Activated T-helper 1 cell treated with Interleukin-2 at 50 U/mL for 16 hours (primary cell): ENCODE results near the gene CARF.
"Not testable (repeated sequence)": the region's sequence is repeated elsewhere in the genome, so short reads cannot be mapped to it uniquely, and the experiment has no call there.

ENCODE experiments used
- DNase-seq: peaks from one replicate; pipeline ENCODE4 v3.0.0-alpha.2; 2020; ENCODE audit warnings: low read depth

The CARF gene, protein sequence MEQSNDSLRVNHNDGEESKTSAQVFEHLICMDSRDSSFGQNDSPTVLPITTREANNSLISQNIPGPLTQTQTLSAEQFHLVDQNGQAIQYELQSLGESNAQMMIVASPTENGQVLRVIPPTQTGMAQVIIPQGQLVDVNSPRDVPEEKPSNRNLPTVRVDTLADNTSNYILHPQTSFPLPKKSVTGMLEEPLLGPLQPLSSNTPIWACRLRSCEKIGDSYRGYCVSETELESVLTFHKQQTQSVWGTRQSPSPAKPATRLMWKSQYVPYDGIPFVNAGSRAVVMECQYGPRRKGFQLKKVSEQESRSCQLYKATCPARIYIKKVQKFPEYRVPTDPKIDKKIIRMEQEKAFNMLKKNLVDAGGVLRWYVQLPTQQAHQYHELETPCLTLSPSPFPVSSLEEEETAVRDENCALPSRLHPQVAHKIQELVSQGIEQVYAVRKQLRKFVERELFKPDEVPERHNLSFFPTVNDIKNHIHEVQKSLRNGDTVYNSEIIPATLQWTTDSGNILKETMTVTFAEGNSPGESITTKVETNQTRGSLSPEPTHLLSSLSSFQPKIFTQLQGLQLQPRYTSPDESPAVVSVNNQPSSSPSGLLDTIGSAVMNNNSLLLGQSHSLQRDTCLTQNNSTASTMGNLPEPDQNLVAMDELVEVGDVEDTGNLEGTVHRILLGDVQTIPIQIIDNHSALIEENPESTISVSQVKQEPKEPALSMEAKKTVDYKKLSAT

DNA sequence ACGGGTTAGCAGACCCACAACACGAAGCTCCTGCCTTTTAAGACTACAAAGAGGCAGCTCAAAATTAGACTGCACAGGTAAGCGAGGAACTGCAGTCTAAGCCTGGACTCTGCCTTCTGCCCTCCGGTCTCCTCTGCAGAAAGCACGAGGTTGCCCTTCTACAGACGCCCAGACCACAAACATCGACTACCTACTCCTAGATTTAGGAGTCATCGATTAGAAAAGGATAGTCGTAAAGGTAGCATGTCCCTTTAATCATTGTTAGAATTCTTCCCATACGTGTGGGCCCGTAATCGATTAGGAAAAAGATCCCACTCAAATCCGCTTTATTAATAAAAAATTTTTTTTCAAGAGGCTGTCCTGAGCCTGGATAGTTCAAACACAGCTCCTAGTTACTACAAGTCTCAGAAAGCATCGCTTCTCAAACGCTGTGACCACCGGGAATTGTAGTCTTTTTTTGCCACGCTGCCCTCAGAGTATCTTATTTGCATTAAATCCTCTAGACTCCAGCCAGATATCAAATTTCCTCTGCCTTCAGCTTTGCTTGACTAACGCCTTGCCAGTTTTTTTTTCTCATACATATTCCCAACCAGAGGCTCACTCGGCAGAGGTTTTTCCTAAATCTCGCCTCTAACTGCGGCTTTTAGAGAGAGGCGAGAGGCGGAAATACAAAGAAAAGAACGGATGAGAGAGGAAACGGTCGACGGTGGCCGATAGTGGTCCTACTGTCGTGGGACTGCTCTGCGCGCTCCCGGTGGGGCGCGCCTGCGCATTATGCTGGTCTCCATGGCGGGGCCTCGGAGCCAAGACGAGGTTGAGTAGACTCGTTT lies at the start of gene CARF, which contains the start of gene WDR12:
TSS of gene CARF (plus strand) at position 764 of the 830 bp plus-strand sequence. CDS start 29,628 bp downstream, outside the sequence.
TSS of gene WDR12 (minus strand) at position 162 of the 830 bp plus-strand sequence. CDS start 197 bp downstream, outside the sequence.
- DNase-seq: peak; percentile 78

DNA sequence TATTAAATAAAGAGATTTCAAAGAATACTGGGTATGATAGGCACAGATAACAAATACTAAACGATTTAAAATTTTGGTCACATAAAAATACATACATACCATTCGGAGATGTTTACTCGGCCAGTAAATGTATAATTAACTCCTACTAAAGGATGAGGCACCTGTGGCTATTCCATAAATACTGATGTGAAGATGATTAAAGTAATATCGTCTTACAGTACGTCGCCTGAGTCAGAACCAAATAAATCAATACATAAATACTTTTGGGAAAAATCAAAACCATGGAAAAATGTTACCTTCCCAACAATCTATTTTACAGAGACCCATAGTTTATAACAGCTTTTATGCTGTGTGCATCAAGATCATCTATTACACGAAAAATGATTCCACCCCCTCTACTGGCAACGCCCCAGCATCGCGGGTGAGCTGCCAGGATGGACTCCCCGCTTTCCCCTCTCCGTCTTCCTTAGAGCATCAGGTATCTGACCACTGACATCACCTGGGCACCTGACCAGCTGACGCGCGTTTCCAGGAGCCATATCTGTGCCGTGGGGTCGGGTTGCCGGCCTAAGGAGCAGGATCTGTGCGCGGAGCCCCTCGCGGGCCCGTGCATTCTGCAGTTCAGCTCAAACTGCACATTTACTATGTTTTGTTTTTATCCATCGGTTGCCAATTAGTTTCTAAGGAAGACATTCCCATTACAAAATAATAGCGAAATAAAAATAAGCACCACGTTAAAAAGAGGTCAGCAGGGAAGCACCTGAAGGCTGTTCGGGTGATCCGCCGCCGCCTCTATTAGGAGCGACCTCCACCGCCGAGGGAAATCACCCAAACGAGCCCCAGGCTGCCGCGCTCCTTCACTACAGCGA lies 41.4 kb upstream of the CARF start:
- DNase-seq: peak; percentile 31

DNA sequence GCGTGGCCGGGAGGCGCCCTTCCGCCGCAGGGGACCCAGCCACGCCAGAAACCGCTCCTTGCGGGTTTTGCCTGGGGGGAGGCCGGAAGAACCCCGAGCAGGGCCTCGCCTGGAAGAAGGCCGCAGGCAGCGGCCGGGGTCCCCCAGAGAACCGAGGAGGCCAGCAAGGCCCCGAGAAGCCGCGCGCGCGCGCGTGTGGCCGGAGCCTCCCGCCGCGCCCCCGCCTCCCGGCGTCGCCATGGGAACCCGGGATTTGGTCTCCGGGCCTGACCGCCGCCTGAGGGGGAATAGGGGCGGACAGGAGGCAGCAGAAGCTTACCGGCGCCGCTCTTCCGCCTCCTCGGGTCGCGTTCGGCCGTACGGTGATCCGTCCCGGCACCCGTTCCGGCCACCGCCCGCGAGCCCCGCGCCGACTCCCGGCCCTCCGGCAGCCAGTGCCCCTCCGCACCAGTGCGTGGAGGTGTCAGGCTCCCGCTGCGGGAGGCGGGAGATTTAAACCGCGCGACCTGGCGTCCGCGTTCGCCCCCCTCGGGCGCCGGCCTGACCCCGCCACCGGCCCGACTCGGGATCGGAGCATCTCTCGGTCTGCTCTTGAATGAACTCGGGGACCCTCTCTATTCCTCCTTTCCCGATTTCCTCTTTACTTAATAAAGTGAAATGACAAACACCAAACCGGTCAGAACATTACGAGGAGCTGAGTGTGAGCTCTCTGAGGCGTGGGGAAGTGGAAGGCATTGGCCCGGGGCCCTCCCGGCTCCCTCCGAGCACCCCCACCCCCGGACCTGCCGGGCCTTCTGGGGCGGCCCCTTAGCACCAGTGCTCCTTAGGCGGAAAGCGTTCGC lies 40.6 kb upstream of the CARF start, which contains the start of gene ICA1L:
TSS of gene ICA1L (minus strand) at position 467 of the 842 bp plus-strand sequence. CDS start 42,757 bp downstream, outside the sequence.
- DNase-seq: peak; percentile 30

DNA sequence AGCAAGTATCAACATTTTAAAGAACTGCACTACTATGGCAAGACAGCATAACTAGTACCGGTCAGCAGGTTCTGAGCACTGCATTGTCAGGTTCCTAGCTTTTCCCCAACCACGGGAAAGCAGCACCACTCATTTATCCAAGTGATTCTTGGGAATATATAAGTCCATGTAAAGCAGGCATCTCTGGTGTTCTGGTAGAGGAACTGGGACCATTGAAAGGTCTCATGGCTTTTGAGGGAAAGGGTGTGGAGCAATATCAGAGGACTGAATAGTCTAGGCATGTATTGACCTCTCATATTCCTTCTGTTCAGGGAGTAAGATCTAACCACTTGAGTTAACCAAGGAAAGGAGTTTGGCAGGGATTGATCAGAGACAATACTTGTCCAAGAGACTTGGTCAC lies 34.4 kb upstream of the CARF start:
- no peak for DNase-seq

DNA sequence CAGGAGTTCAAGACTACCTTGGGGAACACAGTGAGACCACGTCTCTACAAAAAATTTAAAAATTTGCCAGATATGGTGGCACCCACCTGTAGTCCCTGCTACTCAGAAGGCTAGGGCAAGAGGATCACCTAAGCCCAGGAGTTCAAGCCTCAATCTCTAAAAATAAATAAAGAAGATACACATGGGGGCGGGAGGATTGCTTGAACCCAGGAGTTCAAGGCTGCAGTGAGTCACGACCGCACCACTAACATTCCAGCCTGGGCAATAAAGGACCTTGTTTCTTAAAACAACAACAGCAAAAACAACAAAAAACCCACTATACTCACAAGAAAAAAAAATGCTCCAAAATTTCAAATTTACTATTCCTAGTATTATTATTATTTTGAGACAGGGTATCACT lies 30.5 kb upstream of the CARF start:
- no peak for DNase-seq

DNA sequence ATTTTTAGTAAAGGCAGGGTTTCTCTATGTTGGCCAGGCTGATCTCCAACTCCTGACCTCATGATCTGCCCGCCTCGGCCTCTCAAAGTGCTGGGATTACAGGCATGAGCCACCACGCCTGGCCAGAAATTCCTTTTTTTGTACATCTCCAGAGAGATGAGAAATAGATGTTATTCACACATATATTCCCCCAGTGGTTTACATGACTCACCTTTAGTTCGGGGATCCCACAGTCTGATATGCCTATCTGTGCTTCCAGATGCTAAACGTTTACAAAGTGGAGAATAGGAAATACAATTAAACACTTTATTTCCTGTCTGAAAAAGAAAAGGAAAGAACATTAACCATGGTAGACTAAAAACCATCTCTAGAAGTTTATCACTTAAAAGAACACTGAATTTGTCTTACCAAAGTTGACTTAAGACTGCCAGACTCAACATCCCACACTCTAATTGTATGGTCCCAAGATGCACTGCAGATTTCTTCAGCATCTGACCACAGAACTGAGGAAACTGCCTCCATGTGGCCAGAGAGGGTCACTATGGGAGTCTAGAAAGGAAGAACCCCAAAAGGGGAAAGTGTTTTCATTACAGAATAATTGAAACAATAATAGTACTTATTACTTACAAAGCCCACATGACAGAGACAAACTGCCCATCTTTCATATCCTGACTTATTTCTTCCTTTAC lies 27.9 kb upstream of the CARF start:
- DNase-seq: no peak

DNA sequence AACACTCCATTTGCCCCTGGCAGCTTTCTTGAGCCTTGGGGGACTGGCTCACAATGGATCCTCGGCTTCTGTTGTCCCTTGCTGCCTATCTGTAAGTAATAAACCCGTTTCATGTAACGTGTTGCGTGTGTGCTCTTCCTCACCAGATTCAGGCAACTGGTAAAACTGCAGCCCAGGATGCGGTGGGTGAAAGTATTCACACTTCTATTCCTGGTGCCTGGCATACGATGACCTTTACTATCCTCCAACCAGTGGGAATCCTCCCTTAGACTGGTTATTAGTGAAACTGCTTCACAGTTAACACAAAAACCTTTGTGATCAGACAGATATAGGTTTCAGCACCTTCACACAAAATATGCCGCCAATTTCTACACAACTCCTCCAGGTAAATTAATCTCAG lies 26.9 kb upstream of the CARF start:
- no peak for DNase-seq

DNA sequence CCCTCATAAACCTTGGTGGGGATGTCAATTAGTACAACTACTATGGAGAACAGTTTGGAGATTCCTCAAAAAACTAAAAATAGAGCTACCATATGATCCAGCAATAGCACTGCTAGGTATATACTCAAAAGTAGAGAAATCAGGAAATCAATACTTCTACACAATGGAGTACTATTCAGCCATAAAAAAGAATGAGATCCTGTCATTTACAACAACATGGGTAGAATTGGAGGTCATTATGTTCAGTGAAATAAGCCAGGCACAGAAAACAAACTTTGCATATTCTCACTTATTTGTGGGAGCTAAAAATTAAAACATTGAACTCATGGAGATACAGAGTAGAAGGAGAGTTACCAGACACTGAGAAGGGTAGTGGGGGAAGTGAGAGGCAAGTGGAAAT lies 6.6 kb upstream of the CARF start:
- not testable (repeated sequence) for DNase-seq

DNA sequence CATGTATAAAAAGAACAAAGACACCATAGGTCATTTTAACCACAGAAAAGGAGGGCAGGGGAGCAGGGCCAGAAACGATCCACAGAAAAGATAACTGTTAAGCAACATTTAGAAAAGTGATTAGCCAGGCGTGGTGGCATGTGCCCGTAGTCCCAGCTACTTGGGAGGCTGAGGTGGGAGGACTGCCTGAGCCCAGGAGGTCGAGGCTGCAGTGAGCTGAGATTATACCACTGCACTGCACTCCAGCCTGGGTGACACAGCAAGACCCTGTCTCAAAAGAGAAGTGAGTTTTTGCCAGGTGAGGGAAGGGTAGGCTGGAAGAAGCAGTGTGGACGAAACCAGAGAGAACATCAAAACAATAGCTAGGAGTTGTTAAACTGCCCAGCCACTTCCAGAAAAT lies 3.9 kb upstream of the CARF start:
- DNase-seq: no peak

DNA sequence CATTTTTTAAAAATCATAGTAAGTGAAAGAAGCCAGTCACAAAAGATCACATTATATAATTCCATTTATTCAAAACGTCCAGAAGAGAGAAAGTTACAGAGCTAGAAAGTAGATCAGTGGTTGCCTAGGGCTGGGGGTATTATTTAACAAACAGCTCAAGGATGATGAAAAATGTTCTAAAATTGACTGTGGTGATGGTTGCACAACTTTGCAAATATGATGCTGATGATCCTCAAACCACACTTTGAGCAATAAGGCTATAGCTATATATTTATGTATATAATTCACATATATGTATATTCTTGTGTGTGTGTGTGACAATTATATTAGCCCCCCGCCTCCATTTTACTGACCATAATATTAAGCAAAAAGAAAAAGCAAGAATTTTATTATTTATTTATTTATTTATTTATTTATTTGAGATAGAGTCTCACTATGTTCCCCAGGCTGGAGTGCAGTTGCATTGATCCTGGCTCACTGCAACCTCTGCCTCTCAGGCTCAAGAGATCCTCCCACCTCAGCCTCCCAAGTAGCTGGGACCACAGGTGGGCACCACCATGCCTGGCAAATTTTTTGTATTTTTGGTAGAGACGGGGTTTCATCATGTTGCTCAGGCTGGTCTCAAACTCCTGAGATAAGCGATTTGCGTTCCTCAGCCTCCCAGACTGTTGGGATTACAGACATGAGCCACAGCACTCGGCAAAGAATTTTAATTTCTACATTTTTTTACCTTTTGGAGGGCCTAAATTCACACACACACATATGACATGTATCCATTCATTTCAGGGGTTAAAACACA lies 2.5 kb upstream of the CARF start:
- no peak for DNase-seq

DNA sequence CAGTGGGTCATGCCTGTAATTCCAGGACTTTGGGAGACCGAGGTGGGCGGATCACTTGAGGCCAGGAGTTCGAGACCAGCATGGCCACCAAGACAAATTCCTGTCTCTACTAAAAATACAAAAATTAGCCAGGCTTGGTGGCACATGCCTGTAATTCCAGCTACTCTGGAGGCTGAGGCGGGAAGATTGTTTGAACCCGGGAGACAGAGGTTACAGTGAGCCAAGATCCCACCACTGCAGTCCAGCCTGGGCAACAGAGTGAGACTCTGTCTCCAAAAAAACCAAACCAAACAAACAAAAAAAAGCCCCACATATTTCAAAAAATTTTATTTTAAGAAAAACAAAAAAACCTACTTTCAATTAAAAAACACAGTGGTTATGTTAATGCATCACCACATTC lies 1.8 kb upstream of the CARF start:
- not testable (repeated sequence) for DNase-seq

DNA sequence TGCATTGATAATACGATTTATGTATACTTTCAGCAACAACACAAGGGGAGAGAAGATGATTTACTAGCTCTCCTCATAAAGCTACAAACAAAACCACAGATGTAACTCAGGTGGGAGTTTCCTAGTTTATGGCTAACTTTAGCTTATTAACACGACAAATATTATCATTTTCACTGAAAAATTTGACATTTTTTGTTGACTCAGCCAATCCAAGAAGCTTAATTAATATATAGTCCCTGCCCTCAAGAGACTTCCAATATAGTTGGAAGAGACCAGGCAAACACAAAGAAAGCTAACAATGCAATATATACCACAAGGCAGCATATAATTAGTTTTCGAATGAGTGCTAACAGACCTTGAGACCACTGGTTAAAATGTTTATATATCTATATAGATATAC lies 1.4 kb upstream of the CARF start:
- DNase-seq: no peak

DNA sequence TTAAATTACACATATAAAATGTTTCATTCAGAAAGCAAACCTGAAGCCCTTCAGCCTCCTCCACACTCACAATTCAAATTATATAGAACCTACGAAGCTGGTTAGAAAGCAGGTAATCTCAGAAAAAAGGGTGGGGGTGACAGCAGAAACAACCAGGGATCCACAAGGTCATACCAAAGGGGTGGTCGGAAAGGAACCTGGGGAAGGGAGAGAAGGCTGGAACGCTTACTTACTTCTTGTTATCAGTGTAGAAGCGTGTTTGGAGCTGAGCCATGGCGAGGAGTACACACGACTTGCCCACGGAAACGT lies 918 bp upstream of the CARF start:
- no peak for DNase-seq

DNA sequence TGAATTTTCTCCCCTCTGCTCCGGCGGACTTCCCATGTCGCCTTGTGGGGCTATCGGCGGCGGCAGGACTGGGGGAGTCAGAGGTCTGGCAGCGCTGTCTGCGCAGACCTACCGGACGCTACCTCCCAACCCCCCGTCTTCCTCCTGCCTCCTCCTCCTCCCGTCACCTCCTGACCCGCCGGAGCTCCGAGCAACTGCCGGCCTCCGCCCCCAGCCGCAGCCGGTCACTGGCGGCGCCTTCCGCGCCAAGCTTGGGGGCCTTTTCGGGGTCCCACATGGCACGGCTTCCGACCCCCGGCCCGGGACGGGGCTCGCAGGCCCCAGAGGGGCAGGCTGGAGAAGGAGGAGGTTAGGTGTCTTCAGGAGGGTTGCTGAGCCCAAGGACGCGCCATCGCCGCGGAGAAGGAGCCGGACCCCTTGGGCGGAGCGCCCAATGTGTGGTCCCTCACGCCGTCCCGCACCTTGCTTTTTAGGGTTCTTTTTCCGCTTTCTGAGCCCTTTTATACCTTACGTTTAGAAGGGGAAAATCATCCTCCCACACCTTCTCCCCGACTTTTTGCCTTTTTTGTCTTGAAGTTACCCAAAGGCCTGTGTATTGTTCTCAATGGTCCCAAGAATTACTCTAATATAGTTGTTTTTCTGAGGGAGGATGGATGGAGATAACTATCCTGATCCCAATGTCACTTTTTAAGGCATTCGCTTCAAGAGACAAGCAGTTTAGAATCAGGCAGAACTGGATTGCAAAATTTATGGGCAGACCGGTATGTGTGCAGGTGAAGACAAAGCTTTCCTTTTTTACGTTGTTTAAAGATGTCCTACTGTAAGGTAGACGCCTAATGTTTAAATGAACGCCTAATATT lies 497 bp downstream of the CARF start:
- DNase-seq: not testable (repeated sequence)

DNA sequence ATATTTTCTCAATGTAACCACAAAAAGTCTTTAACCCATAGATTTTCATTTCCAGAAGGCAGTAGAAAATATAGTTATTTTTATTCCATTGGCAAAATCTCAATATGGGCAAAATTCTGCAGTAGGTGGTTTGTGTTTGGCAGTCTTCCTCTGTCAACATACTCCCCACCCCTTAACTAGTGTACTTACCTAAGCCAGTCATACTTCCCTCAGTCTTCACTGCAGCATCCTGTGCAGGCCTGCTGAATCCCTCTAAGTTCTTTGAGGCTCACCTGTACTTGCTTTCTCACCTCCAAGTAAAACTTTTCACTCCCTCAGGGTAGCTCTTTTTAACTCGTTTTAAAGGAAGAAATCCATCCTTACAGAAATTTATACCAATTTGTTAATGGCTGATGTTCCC lies 6.8 kb downstream of the CARF start:
- DNase-seq: no peak

DNA sequence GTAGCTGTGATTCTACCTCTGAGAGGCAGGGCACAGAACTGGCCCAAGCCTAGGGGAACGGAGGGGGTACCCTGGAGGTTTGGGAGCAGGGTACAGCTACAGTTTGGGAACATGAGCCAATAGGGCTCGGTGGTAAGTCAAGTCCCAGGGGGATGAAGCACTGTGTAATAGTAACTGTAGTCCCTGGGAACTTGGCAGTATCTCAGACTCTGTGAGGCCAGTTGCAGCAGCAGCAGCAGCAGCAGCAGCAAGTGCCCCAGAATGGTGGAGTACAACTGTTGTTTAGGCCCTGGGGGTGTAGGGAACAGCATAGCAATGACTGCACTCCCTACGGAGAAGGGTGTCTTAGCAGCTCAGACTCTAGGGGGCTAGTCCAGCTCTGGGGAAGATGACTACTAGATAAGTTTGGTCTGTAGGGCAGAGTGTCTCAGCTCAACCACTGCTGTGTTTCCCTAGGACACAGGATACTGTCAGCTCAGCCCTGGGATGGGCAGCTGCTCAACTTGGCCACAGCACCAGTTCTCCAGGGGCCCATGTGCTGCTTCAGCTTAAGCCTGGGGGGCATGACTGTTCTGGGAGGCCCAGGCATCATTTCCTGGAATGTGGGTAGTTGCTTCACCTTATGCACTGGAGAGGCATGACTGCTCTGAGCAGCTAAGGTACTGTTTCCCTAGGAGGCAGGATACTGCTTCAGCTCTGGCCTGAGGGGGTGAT lies 20.5 kb downstream of the CARF start:
- no peak for DNase-seq

DNA sequence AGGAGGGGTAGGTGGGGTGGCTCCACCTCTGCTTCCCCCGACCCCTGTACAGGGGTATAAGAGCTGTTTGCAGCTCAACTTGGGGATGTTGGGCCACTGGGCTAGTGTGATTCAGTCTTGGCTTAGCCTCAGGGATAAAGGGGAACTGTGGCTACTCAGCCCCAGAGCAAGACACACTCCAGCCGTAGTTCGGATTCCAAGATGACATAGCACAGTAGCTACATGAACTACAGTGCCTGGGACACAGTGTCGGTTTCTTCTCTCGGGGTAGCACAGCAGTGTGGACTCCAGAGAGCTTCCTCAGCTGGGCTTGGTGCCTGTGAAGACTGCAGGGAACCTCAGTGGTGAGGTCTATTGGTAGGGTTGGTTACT lies 21.1 kb downstream of the CARF start:
- DNase-seq: no peak

DNA sequence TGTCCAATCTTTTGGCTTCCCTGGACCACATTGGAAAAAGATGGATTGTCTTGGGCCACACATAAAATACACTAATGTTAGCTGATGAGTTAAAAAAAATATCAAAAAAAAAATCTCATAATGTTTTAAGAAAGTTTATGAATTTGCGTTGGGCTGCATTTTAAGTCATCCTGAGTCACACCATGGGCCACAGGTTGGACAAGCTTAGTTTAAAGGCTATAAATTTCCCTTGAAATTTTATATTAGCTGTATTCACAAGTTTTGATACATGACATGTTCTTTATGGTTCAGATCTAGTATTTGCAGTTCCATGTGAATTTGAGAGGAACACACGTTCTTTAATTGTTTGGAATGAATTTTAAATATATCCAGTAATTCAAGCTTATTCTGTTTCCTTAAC lies 21.9 kb downstream of the CARF start:
- DNase-seq: no peak
